Astrocyte of the spinal cord (primary cell): ENCODE measurements around the gene MISP3.

ENCODE experiments used
- DNase-seq: peaks from one replicate; pipeline ENCODE4 v3.0.0; 2011; ENCODE audit warnings: low read depth, low spot score
- H3K4me3 ChIP-seq: 2 replicates; pipeline ENCODE4 v1.5.1; 2011; ENCODE audit warnings: low read depth, mild to moderate bottlenecking, low read length, moderate library complexity
- in situ Hi-C: cut with HindIII; loops from 2 replicates; pipeline ENCODE4 v1.10.0; 2017; ENCODE audit warnings: low sequenced_read_pairs
- TF ChIP-seq, protein P1 (sequence below): IDR thresholded peaks from 2 replicates; pipeline ENCODE4 v1.5.1; 2012; ENCODE audit warnings: low read depth, mild to moderate bottlenecking, low read length, inconsistent platforms

MISP3 gene

DNA sequence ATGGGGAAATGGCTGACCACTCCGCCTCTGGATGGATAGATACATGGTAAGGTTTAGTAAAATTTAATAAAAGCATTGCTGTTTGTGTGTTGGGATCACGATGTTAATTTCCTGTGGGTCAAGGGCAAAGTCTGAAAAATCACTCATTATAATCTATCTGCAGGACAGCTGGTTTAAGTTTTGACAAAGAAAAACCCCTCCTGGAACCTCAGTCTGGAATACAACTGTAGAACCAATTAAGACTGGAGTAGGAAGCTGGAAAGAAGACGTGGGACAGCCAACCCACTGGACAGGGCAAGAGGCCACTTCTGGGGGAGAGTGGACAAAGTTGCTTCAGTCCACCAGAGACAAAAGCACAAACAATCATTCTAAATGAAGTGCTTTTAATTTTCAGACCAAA is 46.6 kb downstream of the MISP3 start:
- H3K4me3 ChIP-seq = no peak overlapping the region
- DNase-seq = no peak
- TF ChIP-seq, protein P1, sequence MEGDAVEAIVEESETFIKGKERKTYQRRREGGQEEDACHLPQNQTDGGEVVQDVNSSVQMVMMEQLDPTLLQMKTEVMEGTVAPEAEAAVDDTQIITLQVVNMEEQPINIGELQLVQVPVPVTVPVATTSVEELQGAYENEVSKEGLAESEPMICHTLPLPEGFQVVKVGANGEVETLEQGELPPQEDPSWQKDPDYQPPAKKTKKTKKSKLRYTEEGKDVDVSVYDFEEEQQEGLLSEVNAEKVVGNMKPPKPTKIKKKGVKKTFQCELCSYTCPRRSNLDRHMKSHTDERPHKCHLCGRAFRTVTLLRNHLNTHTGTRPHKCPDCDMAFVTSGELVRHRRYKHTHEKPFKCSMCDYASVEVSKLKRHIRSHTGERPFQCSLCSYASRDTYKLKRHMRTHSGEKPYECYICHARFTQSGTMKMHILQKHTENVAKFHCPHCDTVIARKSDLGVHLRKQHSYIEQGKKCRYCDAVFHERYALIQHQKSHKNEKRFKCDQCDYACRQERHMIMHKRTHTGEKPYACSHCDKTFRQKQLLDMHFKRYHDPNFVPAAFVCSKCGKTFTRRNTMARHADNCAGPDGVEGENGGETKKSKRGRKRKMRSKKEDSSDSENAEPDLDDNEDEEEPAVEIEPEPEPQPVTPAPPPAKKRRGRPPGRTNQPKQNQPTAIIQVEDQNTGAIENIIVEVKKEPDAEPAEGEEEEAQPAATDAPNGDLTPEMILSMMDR = no peak

DNA sequence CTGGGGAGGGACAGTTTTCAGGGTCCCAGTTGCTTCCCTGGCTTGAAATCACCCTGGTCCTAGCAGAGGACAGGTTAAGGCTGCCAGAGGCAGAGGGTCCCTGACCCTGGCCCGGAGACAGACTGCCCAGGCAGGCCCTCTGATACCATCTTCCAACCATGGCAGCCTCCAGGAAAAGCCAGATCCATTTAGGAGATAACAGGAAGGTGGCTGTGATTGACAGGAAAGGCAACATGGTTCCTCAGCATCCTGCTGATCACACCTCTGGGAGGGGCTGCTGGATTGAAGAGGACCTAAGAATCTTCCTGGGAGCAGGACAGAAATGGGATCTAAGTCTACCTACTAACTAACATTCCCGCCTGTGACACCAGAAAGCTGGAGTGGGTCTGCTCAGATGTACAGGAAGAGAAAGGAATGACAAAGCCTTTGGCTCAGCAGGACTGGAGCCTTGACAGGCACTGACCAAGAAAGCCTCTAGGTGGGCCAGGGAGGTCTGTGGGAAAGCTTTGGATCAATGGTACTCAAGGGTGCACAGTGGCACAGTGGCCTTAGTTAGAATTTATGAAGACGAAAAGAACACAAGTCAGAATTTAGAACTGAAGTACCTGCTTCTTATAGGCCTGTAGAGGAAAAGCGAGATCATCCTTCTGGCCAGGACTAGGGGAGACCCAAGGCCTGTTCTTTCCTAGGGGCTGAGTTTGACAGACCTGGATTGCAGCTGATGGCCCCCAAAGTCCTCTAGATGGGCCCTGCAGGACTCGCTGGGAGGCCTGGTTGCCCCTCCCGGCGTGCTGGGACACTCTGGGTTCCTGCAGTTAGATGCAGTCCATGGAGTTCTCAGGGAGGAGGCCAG is 47.3 kb downstream of the MISP3 start:
- no peak for DNase-seq
- in situ Hi-C loops = no loop called here
- TF ChIP-seq, protein P1 = no peak
- no peak overlapping the region for H3K4me3 ChIP-seq

More for the DNA sequence above, 46.6 kb downstream of the MISP3 start:
- in situ Hi-C loops = no loop called here

DNA sequence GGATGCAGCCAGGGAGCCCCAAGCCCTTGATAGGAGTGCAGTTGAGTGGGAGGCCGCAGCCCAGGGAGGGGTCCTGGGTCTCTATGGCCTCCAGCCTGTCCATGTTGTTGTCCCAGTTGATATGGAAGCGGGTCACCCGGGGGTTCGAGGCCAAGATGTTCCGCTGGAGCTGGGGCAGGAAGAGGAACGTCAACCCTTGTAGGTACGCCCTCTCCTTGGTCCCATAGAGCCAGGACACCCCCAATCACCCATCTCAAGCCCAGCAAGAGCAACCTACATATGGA is 47.9 kb downstream of the MISP3 start:
- no peak overlapping the region for H3K4me3 ChIP-seq
- no peak for DNase-seq
- in situ Hi-C loops = no loop called here
- TF ChIP-seq, protein P1 = no peak

DNA sequence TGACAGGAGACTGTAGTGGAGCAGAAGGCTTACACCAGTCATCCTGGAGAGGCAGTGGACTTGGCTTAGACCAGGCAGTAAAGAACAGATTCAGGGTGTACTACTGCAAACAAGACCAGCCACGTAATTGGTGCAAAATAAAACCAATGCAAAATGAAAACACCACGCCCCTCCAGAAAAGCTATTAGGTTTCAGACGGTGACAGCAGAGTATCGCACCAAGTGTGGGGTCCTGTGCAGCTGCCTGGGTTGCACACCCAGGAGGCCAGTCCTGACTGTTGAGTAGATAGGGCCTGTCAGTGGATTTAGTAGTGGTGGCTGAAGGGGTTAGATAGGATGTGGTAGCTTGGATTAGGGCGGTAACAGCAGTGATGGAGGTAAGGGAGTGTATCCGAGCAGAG is 50.3 kb downstream of the MISP3 start:
- no peak for DNase-seq
- in situ Hi-C loops = no loop called here
- TF ChIP-seq, protein P1 = no peak
- no peak overlapping the region for H3K4me3 ChIP-seq
